CD14-positive monocyte (primary cell): ENCODE results near the gene STMP1. TPM values are rescaled to one million over a fixed set of nuclear protein-coding genes. Genes with fewer than 3 reads are reported as not detected.

ENCODE experiments used
- DNase-seq, 3 donors: peaks; one replicate each; pipeline ENCODE4 v3.0.0-alpha.2; 2011 to 2022
- H2AFZ ChIP-seq: 2 replicates; pipeline ENCODE4 v1.6.0; 2012; ENCODE audit warnings: mild to moderate bottlenecking, low read depth, low read length, inconsistent platforms; ENCODE audit not compliant: insufficient read depth, poor library complexity, severe bottlenecking
- H3K27ac ChIP-seq, 2 donors: 1 replicate in 1 of 2; 2 replicates in 1 of 2; pipeline ENCODE4 v1.5.1; 2012 to 2013; ENCODE audit warnings: low read length in 2 of 2, control low read depth in 1 of 2, inconsistent platforms in 1 of 2, low read depth in 1 of 2, mild to moderate bottlenecking in 1 of 2
- H3K27me3 ChIP-seq, 2 donors: one replicate each; pipeline versions ENCODE4 v1.6.0 to v1.6.1; 2011 to 2013; ENCODE audit warnings: low read length in 2 of 2; ENCODE audit not compliant: control insufficient read depth in 2 of 2, insufficient read depth in 2 of 2
- H3K36me3 ChIP-seq, 2 donors: replicated peaks in 1 of 2; 1 replicate in 1 of 2; 2 replicates in 1 of 2; pipeline versions ENCODE4 v1.5.1 to v1.6.1; 2012 to 2013; ENCODE audit warnings: low read length in 2 of 2, control low read depth in 1 of 2, inconsistent platforms in 1 of 2, mild to moderate bottlenecking in 1 of 2; ENCODE audit not compliant: insufficient read depth in 2 of 2, control insufficient read depth in 1 of 2
- H3K4me1 ChIP-seq, 2 donors: 1 replicate in 1 of 2; 2 replicates in 1 of 2; pipeline versions ENCODE4 v1.5.1 to v1.6.1; 2012 to 2013; ENCODE audit warnings: low read length in 2 of 2, control low read depth in 1 of 2, inconsistent platforms in 1 of 2, mild to moderate bottlenecking in 1 of 2, moderate library complexity in 1 of 2; ENCODE audit not compliant: insufficient read depth in 2 of 2, control insufficient read depth in 1 of 2
- H3K4me2 ChIP-seq: replicated peaks from 2 replicates; pipeline ENCODE3; 2012; ENCODE audit warnings: low read length, moderate library complexity, mild to moderate bottlenecking; ENCODE audit not compliant: poor library complexity, severe bottlenecking; ENCODE audit errors: extremely low read depth
- H3K4me3 ChIP-seq, 3 experiments: fragments of 200-600 bp in 1 of 3; sonication (generic) in 1 of 3; replicated peaks in 1 of 3; 1 replicate in 2 of 3; 2 replicates in 1 of 3; pipeline ENCODE4 v1.5.1; 2011 to 2013; ENCODE audit warnings: low read length in 3 of 3, mild to moderate bottlenecking in 3 of 3, control low read depth in 2 of 3, low read depth in 2 of 3, inconsistent platforms in 1 of 3, moderate library complexity in 1 of 3
- H3K79me2 ChIP-seq: 2 replicates; pipeline ENCODE4 v1.6.0; 2012; ENCODE audit warnings: mild to moderate bottlenecking, control low read depth, inconsistent platforms, low read length, moderate library complexity; ENCODE audit not compliant: insufficient read depth
- H3K9ac ChIP-seq: 2 replicates; pipeline ENCODE4 v1.6.0; 2017; ENCODE audit warnings: low read length, mild to moderate bottlenecking; ENCODE audit not compliant: insufficient read depth, poor library complexity, severe bottlenecking
- H3K9me3 ChIP-seq, 2 donors: replicated peaks in 1 of 2; 1 replicate in 1 of 2; 2 replicates in 1 of 2; pipeline versions ENCODE4 v1.5.1 to v1.6.1; 2012 to 2013; ENCODE audit warnings: low read length in 2 of 2, control low read depth in 1 of 2; ENCODE audit not compliant: control insufficient read depth in 1 of 2, insufficient read depth in 1 of 2
- H4K20me1 ChIP-seq: 2 replicates; pipeline ENCODE4 v1.6.0; 2012; ENCODE audit warnings: mild to moderate bottlenecking, low read length, control low read depth, moderate library complexity; ENCODE audit not compliant: insufficient read depth
- H3K27ac Mint-ChIP-seq, 7 donors: one replicate each; pipeline ENCODE4 v1.8.0; 2020; ENCODE audit warnings: mild to moderate bottlenecking in 7 of 7, mixed read lengths in 7 of 7, moderate library complexity in 6 of 7, inconsistent platforms in 2 of 7
- H3K27me3 Mint-ChIP-seq, 3 donors: one replicate each; pipeline ENCODE4 v1.8.0; 2021 to 2022; ENCODE audit warnings: low read depth in 3 of 3, mild to moderate bottlenecking in 3 of 3, mixed read lengths in 3 of 3, moderate library complexity in 3 of 3, inconsistent platforms in 1 of 3
- H3K36me3 Mint-ChIP-seq, 2 donors: one replicate each; pipeline ENCODE4 v1.8.0; 2020; ENCODE audit warnings: mixed read lengths in 2 of 2, inconsistent platforms in 1 of 2, mild to moderate bottlenecking in 1 of 2
- H3K4me1 Mint-ChIP-seq: one replicate; pipeline ENCODE4 v1.8.0; 2020; ENCODE audit warnings: mild to moderate bottlenecking, mixed read lengths
- H3K4me3 Mint-ChIP-seq, 2 donors: one replicate each; pipeline ENCODE4 v1.8.0; 2020; ENCODE audit warnings: mild to moderate bottlenecking in 2 of 2, mixed read lengths in 2 of 2, moderate library complexity in 1 of 2
- H3K9me3 Mint-ChIP-seq, 7 donors: one replicate each; pipeline ENCODE4 v1.8.0; 2020 to 2022; ENCODE audit warnings: mixed read lengths in 7 of 7, mild to moderate bottlenecking in 6 of 7, moderate library complexity in 6 of 7, inconsistent platforms in 2 of 7
- CTCF ChIP-seq: fragments of 200-600 bp; IDR thresholded peaks from one replicate; pipeline ENCODE4 v1.8.0; 2022; ENCODE audit warnings: antibody characterized with exemption, mild to moderate bottlenecking
- WGBS: methylation state at CpG from one replicate; pipeline ENCODE4 v1.1.5; 2013; ENCODE audit warnings: missing lambda C conversion rate; ENCODE audit not compliant: insufficient coverage; 5-methylcytosine and 5-hydroxymethylcytosine counted together
- intact Hi-C, 2 donors: fragments of 100-400 bp; cut with micrococcal nuclease; formaldehyde crosslinking; loops; one replicate each; pipeline versions ENCODE4 v1.15.0 to v1.15.1; 2023
- polyA plus RNA-seq, 3 donors: library from polyadenylated mRNA; depleted of rRNA in 1 of 3; unstranded in 2 of 3; stranded (reverse) in 1 of 3; fragments of 300-500 nt in 2 of 3; fragments of >200 nt in 1 of 3; fragmentation: Illumina TruSeq in 2 of 3; gene quantifications; 1 replicate in 2 of 3; 2 replicates in 1 of 3; pipeline ENCODE4 v1.2.3, GENCODE V29; 2012 to 2021

The STMP1 gene
- polyA plus RNA-seq, 3 donors, result 20.4 to 108 (median 88.8) TPM

DNA sequence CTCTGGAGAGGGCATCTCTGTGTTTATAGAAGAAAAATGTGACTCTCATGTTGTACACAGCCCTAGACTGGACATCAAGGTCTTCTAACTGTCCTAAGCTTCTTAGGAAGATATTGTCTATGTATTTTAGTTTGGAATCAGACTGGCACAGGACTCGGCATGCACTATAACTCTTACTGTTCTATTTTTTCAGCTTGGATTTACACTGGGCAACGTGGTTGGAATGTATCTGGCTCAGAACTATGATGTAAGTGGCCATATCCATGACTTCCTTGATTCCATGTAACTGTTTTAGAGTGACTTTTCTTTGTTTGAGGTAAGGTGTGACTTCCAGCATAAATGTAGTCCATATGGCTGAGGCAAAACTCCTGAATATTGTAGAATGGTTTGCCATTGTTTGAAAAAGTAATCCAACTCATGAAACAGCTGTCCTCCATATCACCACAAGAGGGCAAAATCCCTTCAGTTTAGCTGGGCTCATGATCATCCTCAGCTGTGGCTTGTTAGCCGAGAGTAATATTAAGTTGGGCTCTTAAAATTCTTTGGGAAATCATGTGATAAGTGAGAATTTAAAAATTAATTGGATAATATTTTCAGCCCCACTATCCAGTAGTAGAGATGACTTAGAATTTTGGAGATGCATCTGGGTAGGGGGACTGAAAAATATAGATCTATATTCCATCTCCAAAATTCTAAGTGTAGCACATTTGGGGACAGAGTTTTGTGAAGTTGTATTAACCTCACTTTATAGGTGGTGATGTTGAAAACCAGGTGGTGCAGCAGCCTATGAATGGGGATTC is 10.4 kb downstream of the STMP1 start:
- H2AFZ ChIP-seq, result no peak overlapping the region
- peaks cover 42% of the 10 kb centered on the region for H3K79me2 ChIP-seq
- H3K27me3 Mint-ChIP-seq, result no peaks in the 10 kb centered on the region
- peaks cover 0 to 4% (median 0%) of the 10 kb centered on the region in 7 donors for H3K9me3 Mint-ChIP-seq
- H4K20me1 ChIP-seq, result peaks cover 47% of the 10 kb centered on the region
- H3K4me1 Mint-ChIP-seq, result peaks cover 3% of the 10 kb centered on the region
- WGBS, result no CpG with 5 or more reads among the region's 3 CpGs
- no peak overlapping the region for H3K9ac ChIP-seq
- no peaks in the 10 kb centered on the region for H3K27me3 ChIP-seq
- no peak overlapping the region for H3K27ac ChIP-seq
- intact Hi-C loops, result no loop called here
- H3K4me3 Mint-ChIP-seq, result no peak overlapping the region
- peak; percentile 73 for TF ChIP-seq CTCF
- no peak overlapping the region for H3K4me3 ChIP-seq
- H3K27ac Mint-ChIP-seq, result peak overlapping the region in 1 of 7 donors; percentile 16
- no peaks in the 10 kb centered on the region for H3K9me3 ChIP-seq
- H3K36me3 ChIP-seq, result peaks cover 37 to 57% of the 10 kb centered on the region in 2 donors
- H3K4me1 ChIP-seq, result no peaks in the 10 kb centered on the region
- DNase-seq, result peak in 2 of 3 donors; percentile 24 to 38
- peaks cover 47 to 55% of the 10 kb centered on the region in 2 donors for H3K36me3 Mint-ChIP-seq
- H3K4me2 ChIP-seq, result no peak overlapping the region

- no peak overlapping the region for H3K4me3 ChIP-seq
- no peak overlapping the region for H3K27ac ChIP-seq
- 89% methylated on average over 2 of the region's 6 CpGs for WGBS
- DNase-seq, result no peak
- H4K20me1 ChIP-seq, result peaks cover 42% of the 10 kb centered on the region
- intact Hi-C loops, result no loop called here
- no peak overlapping the region for H3K9ac ChIP-seq
- H3K79me2 ChIP-seq, result peaks cover 36% of the 10 kb centered on the region
- H3K4me1 ChIP-seq, result no peaks in the 10 kb centered on the region
- Mint-ChIP-seq H3K36me3 (peaks cover 51 to 57% of the 10 kb centered on the region in 2 donors), H3K27me3 (no peaks in the 10 kb centered on the region), H3K4me3 (no peak overlapping the region), H3K9me3 (peaks cover 0 to 4% (median 0%) of the 10 kb centered on the region in 7 donors), H3K4me1 (peaks cover 3% of the 10 kb centered on the region), H3K27ac (peak overlapping the region in 1 of 7 donors; percentile 73)
- peaks cover 39 to 60% of the 10 kb centered on the region in 2 donors for H3K36me3 ChIP-seq
- TF ChIP-seq CTCF, result no peak
- no peaks in the 10 kb centered on the region for H3K9me3 ChIP-seq
- no peak overlapping the region for H3K4me2 ChIP-seq
- H3K27me3 ChIP-seq, result no peaks in the 10 kb centered on the region
- no peak overlapping the region for H2AFZ ChIP-seq
These were observed 11.0 kb downstream of the STMP1 start for GRCh38 chr7:135673360-135673706.
